GM19324 (cell line): ENCODE data around the gene ZNF134.
A peak's percentile ranks its signal among the peaks of the same experiment; 100 is the strongest.

ENCODE experiments used
- ATAC-seq: cut with Tn5 transposase; IDR thresholded peaks from one replicate; pipeline ENCODE4 v1.9.1; 2021; ENCODE audit warnings: mild to moderate bottlenecking, moderate library complexity; ENCODE audit not compliant: unreplicated experiment, low FRiP score

ZNF134 gene

DNA sequence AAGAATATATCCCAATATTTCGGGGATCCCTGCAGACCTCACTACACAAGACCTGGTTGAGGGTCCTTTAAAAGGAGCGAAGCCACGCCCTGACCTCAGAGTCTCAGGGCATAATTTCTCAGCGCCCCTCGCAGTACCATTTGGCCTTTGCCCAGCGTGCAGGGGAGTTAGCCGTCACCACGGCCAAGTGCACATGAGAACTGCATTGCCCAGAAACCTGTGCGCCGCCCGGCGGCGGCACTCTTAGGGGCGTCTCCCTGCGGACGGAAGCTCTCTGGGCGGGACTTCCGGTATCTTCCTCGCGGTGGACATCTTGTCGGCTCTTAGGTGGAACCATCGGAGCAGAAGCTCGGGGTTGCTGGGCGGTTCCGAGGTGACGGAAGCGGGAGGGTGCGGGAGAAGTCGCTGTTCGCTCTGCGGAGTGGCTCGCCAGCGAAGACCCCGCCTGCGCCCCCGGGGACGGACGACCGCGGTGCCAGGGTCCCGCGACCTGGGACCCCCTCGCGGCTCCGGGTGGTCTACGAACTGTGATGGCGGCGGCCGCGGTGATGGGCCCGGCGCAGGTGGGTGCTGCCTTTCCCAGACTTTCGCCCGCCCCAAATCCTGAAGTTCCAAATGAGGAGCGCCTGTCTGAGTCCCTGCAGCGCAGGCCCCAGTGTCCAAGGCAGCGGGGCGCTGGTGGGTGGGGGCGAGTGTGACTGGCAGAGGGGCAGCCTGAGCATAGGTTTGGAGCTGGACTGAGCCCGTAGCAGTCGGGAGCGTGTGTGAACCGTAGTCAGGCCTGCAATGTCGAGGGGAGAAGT is at the start of gene ZNF134:
TSS of gene ZNF134 (plus strand) at position 302 of the 803 bp plus-strand sequence. CDS start 5,227 bp downstream, outside the sequence.
- ATAC-seq, result peak; percentile 91

DNA sequence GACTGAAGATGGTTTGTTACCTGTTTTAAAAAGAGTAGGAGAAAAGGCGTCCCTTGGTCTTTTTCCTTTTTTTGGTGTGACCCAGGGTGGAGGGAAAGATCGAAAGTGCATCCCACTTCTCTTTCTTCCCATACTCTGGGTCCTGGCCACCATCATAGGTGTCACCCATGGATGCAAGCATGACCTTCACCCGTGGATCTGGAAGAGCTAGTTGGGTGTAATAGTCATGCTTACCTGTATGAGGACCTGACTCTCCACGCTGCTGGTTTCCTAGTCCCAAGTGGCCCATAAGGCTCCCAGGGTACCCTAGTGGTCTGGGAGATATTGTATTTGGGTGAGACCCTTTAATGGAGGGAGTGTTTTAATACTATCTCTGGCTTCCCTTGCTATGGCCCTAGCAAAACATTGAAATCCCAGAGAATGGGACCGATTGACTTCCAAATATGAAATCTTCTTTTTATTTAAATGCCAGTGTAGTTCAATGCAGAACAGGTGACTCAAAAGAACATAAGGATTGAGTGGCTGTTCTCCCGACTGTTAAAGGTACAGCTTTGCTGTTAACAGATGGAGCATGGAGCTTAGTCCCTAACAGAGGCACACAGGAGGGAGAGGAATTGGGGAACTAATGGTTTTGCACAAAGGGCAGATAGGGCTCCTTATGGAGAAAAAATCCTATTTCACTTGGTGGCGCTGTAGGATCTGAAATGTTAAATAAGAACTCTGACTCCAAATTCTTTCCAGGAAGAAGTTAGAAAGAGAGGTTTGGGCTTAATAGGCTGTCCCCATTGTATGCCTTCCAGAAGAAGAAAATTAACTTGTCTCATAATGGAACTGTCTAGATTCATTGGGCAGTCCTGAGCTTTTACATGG is 47.4 kb upstream of the ZNF134 start:
- no peak for ATAC-seq

DNA sequence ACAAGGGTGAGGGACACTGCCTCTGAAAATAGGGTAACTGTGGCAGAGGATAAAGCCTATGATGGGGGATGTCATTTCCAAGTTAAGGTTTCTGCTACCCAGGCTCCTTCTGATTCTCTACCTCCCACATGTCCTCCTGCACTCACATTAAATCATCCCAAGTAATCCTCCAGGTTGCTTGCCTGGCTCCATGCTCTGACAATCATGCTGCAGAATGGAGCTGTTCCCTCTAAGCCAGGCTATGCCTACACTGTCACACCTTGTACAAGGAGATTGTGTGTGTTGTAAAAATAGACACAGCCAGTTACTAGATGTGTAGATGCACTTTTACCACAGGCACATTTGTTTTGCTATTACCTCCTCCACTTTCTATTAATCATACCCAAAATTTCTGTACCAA is 43.3 kb upstream of the ZNF134 start:
- ATAC-seq, result no peak

DNA sequence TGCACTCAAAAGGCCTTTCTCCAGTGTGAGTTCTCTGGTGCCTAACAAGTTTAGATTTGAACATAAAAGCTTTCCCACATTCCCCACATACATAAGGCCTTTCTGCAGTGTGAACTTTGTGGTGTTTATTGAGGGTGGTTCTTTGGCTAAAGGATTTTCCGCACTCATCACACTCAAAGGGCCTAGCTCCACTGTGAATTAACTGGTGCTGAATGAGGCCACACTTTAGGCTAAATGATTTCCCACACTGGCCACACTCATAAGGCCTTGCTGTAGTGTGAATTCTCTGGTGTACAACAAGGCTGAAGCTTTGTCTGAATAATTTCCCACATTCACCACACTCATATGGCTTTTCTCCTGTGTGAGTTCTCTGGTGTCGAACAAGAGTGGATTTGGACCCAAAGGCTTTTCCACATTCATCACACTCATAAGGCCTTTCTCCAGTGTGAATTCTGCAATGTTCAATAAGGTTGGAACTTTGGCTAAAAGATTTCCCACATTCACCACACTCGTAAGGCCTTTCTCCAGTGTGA is 41.6 kb upstream of the ZNF134 start:
- no peak for ATAC-seq

DNA sequence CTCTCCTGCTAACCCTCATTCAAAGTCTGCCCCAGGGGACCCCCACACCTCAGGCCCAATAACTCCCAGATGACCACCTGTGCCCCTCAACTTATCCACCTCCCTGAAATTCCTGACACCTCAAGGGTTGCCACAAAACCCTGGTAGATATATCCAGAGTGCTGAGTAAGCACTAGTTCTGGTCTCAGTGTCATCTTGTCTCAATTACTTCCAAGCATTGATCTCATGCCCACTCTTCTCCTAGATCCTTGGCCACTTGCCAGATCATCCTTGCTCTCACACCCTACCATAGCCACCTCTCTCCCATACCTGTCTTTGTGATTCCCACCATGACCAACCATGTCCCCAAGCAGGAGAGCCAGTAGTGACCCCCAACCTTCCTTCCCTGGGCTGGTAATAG is 37.4 kb upstream of the ZNF134 start:
- no peak for ATAC-seq

DNA sequence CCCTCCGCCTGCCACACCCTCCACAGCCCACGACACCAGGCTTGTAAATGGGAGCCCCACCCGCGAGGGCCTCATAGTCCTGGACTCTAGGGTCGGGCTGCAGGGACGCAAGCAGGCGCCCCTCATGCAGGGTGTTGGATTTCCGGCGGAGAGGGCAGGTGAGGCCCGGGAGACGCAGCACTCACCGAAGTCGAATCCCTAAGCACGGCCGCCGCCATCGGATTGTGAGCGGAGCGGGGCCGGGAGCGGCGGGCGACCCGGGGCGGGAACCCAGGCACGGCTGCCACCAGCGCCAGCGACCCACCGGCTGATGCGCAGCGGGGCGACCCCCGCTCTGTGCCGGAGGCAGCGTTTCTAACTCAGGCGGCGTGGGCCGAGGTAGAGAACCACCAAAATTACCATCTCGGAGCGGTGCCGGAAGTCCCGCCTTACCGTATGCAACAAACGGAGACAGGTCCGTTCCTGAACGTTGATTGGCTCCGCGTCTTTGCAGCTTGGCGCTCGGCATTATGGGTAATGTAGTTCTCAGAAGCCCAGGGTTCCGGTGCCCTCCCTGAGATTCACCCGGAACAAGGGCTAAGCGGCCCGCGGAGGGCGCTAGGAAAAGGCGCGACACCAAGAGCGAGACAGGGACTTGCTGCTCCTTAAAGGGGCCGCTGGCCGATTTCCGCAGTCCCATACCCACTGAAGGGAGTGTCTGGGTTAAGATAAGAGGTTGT is 35.4 kb upstream of the ZNF134 start, which contains the start of gene ZNF416:
TSS of gene ZNF416 (minus strand) at position 425 of the 719 bp plus-strand sequence. CDS start at position 218, 207 bp downstream.
- peak; percentile 98 for ATAC-seq

DNA sequence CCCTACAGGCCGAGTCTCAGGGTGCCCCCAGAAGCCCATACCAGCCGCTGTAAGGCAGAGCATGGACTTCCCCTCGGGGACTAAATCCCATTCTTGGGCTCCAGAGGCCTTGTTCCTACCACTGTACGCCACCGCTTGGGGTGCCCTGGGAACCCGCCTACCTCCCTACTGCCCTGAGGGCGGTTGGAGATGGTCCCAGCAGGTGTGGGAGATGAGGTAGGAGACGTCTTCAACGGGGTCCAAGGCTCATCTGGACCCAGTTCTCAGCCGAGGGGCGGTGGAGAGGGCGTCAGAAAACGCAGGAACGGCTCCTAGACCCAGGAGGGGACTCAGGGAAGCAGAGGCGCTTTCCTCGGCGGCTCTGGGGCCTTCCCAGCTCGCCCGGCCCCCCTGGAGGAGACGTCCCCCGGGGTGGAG is 30.9 kb upstream of the ZNF134 start:
- ATAC-seq, result no peak

DNA sequence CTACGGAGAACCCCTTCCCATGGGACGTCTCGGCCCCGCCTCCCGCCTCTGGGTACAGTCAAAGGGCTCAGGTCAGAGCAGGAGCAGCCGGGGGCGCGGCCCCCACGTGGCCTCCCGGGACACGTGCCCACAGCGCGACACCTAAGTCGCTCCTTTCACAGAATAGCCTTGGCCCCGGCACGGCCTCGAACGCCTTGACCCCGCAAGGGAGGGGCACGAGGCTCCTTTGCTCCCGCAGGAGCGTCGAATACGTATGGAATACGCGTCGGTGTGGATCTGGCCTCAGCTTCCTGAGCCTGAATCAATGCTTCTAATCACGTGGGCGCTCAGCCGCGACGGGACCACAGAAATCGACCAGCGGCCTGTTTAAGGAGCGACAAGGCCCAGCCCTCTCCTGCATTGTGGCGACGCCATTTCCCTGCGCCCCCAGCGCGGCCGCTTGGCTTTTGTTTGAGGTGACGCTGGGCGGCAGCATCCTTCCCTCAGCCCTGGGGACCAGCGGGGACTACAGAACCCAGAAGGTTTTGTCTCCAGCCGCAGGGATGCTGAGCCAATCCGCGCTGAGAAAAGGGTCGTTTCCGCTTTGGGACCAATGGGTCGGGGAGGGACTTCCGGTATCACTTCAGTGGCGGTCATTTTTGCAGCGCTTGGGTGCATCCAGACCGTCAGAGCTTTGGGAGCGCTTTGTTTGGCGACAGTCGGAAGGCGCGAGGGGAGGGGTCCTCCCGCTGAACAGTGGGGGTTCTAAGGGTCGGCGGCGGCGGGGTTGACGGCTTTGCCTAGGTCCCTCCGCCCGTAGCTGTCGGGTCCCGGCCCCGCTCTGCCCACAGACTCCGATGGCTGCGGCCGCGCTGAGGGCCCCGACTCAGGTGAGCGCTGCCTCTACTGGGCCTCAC is 30.3 kb upstream of the ZNF134 start, which contains the start of gene ZIK1:
TSS of gene ZIK1 (plus strand) at position 625 of the 896 bp plus-strand sequence. CDS start at position 837, 212 bp downstream.
- peak; percentile 71 for ATAC-seq

DNA sequence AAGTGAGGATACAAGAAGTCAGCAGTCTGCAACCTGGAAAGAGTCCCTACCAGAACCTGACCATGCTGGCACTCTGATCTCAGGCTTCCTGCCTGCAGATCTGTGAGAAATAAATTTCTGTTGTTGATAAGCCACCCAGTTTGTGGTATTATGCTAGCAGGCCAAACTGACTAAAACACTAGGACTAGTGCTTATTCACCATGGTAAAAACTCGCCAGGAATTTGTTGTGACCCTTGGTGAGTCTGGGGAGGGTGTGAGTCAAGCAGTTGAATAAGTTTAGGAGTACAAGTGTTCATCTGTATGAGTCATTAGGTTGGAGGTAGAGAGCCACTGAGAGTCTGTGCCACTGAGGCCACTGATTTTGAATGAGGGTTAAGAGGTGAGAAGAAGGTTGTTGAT is 26.5 kb upstream of the ZNF134 start:
- no peak for ATAC-seq

DNA sequence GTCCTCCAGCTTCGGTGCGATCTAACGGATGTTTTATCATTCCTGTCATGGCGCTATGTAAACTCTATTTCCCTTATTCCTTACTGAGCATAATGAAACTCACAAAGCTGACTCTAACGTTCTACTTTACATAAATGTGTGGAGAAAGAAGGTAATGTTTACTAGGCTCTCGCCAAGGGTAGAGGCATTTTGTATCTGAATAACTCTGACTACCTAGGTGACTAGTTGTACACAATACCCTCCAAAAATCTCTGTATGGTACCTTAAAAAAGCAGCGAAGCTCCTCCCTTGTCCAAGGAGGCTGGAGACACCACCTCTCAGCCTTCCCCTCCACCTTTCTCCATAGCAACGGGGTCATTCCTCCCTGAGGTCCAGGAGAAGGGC is 14.7 kb upstream of the ZNF134 start:
- ATAC-seq, result peak; percentile 12

DNA sequence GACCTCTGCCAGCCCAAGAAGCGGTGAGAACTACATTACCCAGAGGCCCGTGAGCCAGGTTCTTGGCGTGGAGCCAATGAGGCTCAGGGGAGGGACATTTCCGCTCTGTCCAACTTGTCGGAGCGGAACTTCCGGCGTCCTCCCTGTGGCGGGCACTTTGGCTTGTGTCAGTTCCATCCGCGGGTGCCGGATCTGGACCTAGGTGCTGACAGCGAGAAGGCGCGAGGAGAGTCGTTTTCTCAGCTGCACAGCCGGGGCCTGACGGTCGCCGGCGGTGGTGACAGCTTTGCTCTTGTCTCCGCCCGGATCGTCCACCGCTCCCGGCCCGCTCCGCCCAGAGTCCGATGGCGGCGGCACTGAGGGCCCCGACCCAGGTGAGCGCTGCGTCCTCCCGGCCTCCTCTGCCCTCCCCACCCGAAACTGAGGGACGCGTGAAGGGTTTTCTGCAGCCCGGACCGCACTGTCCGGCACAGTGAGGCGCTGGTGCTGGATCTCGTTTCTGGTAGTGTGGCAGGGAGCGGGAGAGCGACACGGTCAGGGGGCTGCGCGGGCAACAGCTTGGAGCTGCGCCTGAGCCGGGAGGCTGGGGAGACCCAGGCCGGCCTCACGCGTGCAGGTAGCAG is 14.2 kb upstream of the ZNF134 start, which contains the start of gene ZNF530:
TSS of gene ZNF530 (plus strand) at position 125 of the 623 bp plus-strand sequence. CDS start 4,461 bp downstream, outside the sequence.
- peak; percentile 90 for ATAC-seq

DNA sequence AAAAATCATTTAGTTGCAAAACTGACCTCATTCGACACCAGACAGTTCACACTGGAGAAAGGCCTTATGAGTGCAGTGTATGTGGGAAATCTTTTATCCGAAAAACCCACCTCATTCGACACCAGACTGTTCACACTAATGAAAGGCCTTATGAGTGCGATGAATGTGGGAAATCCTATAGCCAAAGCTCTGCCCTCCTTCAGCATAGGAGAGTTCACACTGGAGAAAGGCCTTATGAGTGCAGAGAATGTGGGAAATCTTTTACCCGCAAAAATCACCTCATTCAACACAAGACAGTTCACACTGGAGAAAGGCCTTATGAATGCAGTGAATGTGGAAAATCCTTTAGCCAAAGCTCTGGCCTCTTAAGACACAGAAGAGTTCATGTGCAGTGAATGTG is 7.1 kb upstream of the ZNF134 start:
- no peak for ATAC-seq

DNA sequence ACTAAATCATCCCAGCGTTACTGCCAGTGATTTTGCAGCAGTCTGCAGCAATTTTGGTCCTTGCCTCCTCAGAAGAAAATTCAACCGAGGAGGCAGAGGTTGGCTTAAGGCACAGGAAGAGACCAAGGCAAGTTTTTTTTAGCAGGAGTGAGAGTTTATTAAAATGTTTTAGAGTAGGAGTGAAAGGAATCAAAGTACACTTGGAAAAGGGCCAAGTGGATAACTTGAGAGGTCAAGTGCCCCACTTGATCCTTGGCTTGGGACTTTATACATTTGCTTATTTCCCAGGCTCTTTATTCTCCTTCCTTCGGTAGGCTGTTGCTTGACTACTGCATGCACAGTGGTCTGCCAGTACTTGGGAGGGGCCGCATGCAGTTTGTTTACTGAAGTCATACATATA is 2.9 kb upstream of the ZNF134 start:
- no peak for ATAC-seq

DNA sequence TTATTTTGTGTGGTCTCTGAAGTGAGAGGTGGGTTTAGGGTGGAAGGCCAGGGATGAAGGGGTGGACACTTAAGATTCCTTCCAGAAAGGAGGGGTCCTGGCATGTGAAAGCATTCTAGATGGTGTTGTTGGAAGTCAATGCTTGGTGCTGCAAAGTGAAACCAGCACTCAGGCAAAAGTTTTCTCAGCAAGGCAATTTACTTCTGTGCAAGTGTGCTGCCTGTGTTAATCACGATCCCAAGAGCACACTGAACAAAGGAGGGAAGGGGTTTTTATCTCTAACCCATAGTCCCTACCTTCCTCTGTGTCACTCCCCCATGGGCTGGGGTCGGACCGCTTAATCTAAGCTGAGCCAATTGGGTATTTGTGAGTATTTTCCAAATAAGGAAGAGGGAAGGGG is 1.3 kb downstream of the ZNF134 start:
- no peak for ATAC-seq

DNA sequence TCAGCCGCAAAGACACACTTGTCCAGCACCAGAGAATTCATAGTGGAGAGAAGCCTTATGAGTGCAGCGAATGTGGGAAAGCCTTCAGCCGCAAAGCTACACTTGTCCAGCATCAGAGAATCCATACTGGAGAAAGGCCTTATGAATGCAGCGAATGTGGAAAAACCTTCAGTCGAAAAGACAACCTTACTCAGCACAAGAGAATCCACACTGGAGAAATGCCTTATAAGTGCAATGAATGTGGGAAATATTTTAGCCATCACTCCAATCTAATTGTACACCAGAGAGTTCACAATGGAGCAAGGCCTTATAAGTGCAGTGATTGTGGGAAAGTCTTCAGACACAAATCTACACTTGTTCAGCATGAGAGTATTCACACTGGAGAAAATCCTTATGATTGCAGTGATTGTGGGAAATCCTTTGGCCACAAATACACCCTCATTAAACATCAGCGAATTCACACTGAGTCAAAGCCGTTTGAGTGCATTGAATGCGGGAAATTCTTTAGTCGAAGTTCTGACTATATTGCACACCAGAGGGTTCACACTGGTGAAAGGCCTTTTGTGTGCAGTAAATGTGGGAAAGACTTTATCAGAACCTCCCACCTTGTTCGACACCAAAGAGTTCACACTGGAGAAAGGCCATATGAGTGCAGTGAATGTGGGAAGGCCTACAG is 6.8 kb downstream of the ZNF134 start:
- no peak for ATAC-seq

DNA sequence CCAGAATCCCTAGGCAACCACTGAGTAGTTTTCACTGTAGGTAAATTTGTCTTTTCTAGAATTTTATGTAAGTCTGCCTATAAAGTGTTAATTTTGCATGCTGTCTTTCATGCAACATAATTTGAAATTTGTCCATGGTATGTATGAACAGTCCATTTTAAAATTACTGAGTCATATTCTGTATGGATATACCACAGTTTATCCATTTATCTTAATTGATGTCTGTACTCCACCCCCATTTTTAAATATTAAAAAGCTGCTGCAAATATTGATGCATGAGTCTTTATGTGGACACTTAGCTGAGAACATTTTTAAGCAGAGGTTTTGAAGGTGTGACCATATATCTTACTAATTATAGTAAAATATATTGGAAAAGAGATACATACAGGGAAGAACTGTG is 9.0 kb downstream of the ZNF134 start:
- no peak for ATAC-seq

DNA sequence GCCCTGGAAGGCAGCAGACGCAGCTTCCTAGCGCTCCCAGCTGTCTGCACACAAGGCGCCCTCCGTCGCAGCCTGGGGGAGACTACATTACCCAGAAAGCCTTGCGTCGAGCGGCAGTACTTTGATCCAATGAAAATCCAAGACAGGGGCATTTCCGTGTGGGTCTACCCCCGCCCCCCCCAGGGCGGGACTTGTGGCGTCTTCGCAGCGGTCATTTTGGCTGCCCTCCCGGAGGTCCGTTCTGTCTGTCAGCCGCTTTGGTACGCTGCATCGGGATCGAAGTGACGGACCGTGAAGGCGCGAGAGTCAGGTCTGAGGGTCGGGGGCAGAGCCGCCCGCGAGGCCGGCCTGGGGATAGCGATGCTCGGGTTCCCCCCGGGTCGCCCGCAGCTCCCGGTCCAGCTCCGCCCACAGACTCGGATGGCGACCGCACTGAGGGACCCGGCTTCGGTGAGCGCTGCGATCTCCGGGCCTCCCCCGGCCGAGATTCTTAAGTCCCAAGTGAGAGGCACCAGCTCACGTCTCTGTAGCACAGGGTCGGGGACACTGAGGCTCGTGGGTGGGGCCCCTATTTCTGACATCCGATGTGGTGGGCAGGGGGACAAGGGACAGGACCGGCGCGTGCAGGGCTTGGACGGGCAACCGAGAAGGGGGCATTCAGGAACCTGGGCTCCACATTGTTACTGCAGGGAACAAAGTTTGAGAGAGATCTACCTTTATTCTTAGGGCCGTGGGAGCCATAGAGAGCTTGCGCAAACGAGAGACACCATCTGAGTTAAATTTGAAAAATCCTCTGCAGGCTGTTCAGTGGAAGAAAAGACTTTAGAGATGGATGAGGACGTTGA is 19.2 kb downstream of the ZNF134 start, which contains the start of gene ZNF211:
TSS of gene ZNF211 (plus strand) at position 182 of the 845 bp plus-strand sequence. CDS start at position 361, 179 bp downstream.
- peak; percentile 92 for ATAC-seq
